T-cell (primary cell): ENCODE measurements around the gene MRAS. TPM values are rescaled to one million over a fixed set of nuclear protein-coding genes. Genes with fewer than 3 reads are reported as not detected.

Experiments
- ATAC-seq, 4 experiments: fragments of 200-7000 bp in 3 of 4; fragments of 150-1000 bp in 1 of 4; cut with Tn5 transposase; replicated peaks in 1 of 4; 1 replicate in 3 of 4; 2 replicates in 1 of 4; pipeline ENCODE4 v1.10.0; 2021; ENCODE audit warnings: moderate library complexity in 3 of 4, mild to moderate bottlenecking in 2 of 4, moderate number of reproducible peaks in 1 of 4
- CTCF ChIA-PET, 2 donors: fragments of 300-600 bp; sonication (Branson Sonifier 250); formaldehyde crosslinking; loops; one replicate each; lab custom pipeline; 2022; ENCODE audit warnings: antibody characterized with exemption in 2 of 2; lab: Charles Lee
- POLR2A ChIA-PET, 2 donors: fragments of 300-600 bp; sonication (Branson Sonifier 250); formaldehyde crosslinking; loops; one replicate each; lab custom pipeline; 2022; ENCODE audit warnings: antibody characterized with exemption in 2 of 2; lab: Charles Lee
- DNase-seq, 35 experiments: peaks; one replicate each; pipeline versions ENCODE4 v3.0.0 to v3.0.0-alpha.2; 2013 to 2023
- H3K27ac ChIP-seq: one replicate; pipeline ENCODE4 v1.5.1; 2013; ENCODE audit warnings: low read length
- H3K27me3 ChIP-seq, 2 experiments: replicated peaks in 1 of 2; 1 replicate in 1 of 2; 2 replicates in 1 of 2; pipeline versions ENCODE4 v1.6.1 to v1.7.0; 2013; ENCODE audit warnings: low read length in 1 of 2, mixed read lengths in 1 of 2; ENCODE audit not compliant: control insufficient read depth in 2 of 2, insufficient read depth in 2 of 2; ENCODE audit errors: extremely low read depth in 1 of 2
- H3K36me3 ChIP-seq, 2 donors: 1 replicate in 1 of 2; 2 replicates in 1 of 2; pipeline versions ENCODE4 v1.6.1 to v1.7.0; 2013; ENCODE audit warnings: low read length in 1 of 2; ENCODE audit not compliant: control insufficient read depth in 2 of 2, insufficient read depth in 1 of 2; ENCODE audit errors: extremely low read depth in 1 of 2
- H3K4me1 ChIP-seq, 2 experiments: 1 replicate in 1 of 2; 2 replicates in 1 of 2; pipeline versions ENCODE4 v1.6.1 to v1.7.0; 2013; ENCODE audit warnings: low read length in 2 of 2, mixed read lengths in 1 of 2; ENCODE audit not compliant: insufficient read depth in 2 of 2, control insufficient read depth in 1 of 2; ENCODE audit errors: extremely low read depth in 1 of 2
- H3K4me3 ChIP-seq, 2 donors: 1 replicate in 1 of 2; 2 replicates in 1 of 2; pipeline versions ENCODE4 v1.5.1 to v1.7.0; 2013; ENCODE audit warnings: mild to moderate bottlenecking in 2 of 2, low read length in 1 of 2, moderate library complexity in 1 of 2; ENCODE audit not compliant: control insufficient read depth in 1 of 2; ENCODE audit errors: extremely low read depth in 1 of 2
- H3K9me3 ChIP-seq: 2 replicates; pipeline ENCODE4 v1.7.0; 2013
- H3K27ac Mint-ChIP-seq, 2 donors: one replicate each; pipeline ENCODE4 v1.8.0; 2020 to 2021; ENCODE audit warnings: mild to moderate bottlenecking in 2 of 2, mixed read lengths in 2 of 2
- H3K27me3 Mint-ChIP-seq, 2 donors: one replicate each; pipeline ENCODE4 v1.8.0; 2021 to 2022; ENCODE audit warnings: mixed read lengths in 2 of 2
- H3K36me3 Mint-ChIP-seq: one replicate; pipeline ENCODE4 v1.8.0; 2021; ENCODE audit warnings: mixed read lengths
- H3K4me1 Mint-ChIP-seq, 3 donors: one replicate each; pipeline ENCODE4 v1.8.0; 2020 to 2022; ENCODE audit warnings: mixed read lengths in 3 of 3, mild to moderate bottlenecking in 1 of 3
- H3K4me3 Mint-ChIP-seq, 3 donors: one replicate each; pipeline ENCODE4 v1.8.0; 2020 to 2022; ENCODE audit warnings: mild to moderate bottlenecking in 3 of 3, mixed read lengths in 3 of 3, moderate library complexity in 3 of 3
- H3K9me3 Mint-ChIP-seq, 3 donors: one replicate each; pipeline ENCODE4 v1.8.0; 2020 to 2022; ENCODE audit warnings: mixed read lengths in 3 of 3
- WGBS: methylation state at CpG from one replicate; pipeline ENCODE4 v1.1.5; 2013; ENCODE audit warnings: missing lambda C conversion rate; ENCODE audit not compliant: insufficient coverage; 5-methylcytosine and 5-hydroxymethylcytosine counted together
- total RNA-seq, 35 experiments: library from RNA in 6 of 35; stranded (reverse) in 6 of 35; fragments of 120-200 nt in 1 of 35; gene quantifications; one replicate each; pipeline versions ENCODE4 v1.2.1 to v1.2.4 and lab custom pipeline; 2013 to 2026

MRAS gene
- total RNA-seq, 5 donors from 2014 or later (not counting 1 experiment from before 2014, with no cell fraction given), result 0.28 to 0.49 (median 0.42) TPM; not detected in 1

- H3K4me1 Mint-ChIP-seq, result peaks cover 10 to 13% (median 11%) of the 10 kb centered on the region in 3 donors
- no peaks in the 10 kb centered on the region for H3K36me3 Mint-ChIP-seq
- Histone ChIP-seq H3K27me3 (peaks cover 0 to 49% of the 10 kb centered on the region in 2 experiments), H3K27ac (no peak overlapping the region), H3K4me1 (peaks cover 0 to 8% of the 10 kb centered on the region in 2 experiments), H3K9me3 (no peaks in the 10 kb centered on the region), H3K4me3 (no peak overlapping the region), H3K36me3 (no peaks in the 10 kb centered on the region)
- peaks cover 0 to 3% (median 0%) of the 10 kb centered on the region in 3 donors for H3K9me3 Mint-ChIP-seq
- ATAC-seq (peak in 1 of 4 experiments; percentile 14), DNase-seq (no peak)
- H3K4me3 Mint-ChIP-seq, result peak overlapping the region; percentile 62 to 90 (median 67)
- 15% methylated on average over 42 of the region's 58 CpGs for WGBS
- peak overlapping the region in 1 of 2 donors; percentile 27 for H3K27ac Mint-ChIP-seq
- peaks cover 21 to 43% of the 10 kb centered on the region in 2 donors for H3K27me3 Mint-ChIP-seq
- ChIA-PET POLR2A (no interaction called here), CTCF (interaction anchor here in 1 of 2 donors (0.6 to 0.8 kb wide), 2 partner anchors 9 to 17 kb away, joined by 3 to 9 read pairs; no protein-coding TSS in a partner anchor)
Observed at GRCh38 chr3:138348754-138349739, 668 bp downstream of the MRAS start.

GRCh38 chr3:138349926-138350665 lies 1.7 kb downstream of the MRAS start:
- CTCF ChIA-PET, result interaction anchor here (0.6 to 0.8 kb wide), 3 partner anchors 8 to 18 kb away, joined by 3 to 10 read pairs (median 9); no protein-coding TSS in a partner anchor
- Histone ChIP-seq H3K4me1 (peaks cover 0 to 8% of the 10 kb centered on the region in 2 experiments), H3K9me3 (no peaks in the 10 kb centered on the region), H3K27me3 (peaks cover 0 to 43% of the 10 kb centered on the region in 2 experiments), H3K27ac (no peak overlapping the region), H3K4me3 (no peak overlapping the region), H3K36me3 (no peaks in the 10 kb centered on the region)
- WGBS, result 79% methylated on average over 8 of the region's 15 CpGs
- Mint-ChIP-seq H3K4me3 (no peak overlapping the region), H3K36me3 (no peaks in the 10 kb centered on the region), H3K27ac (no peak overlapping the region), H3K4me1 (peaks cover 10 to 13% (median 11%) of the 10 kb centered on the region in 3 donors), H3K9me3 (peaks cover 0 to 3% (median 0%) of the 10 kb centered on the region in 3 donors), H3K27me3 (peaks cover 21 to 41% of the 10 kb centered on the region in 2 donors)
- POLR2A ChIA-PET, result no interaction called here
- ATAC-seq, result no peak
- DNase-seq, result no peak

- H3K36me3 Mint-ChIP-seq, result no peaks in the 10 kb centered on the region
- H3K4me3 Mint-ChIP-seq, result no peak overlapping the region
- no peaks in the 10 kb centered on the region for H3K36me3 ChIP-seq
- H3K27ac ChIP-seq, result no peak overlapping the region
- ChIA-PET CTCF (interaction anchor here (0.5 to 0.9 kb wide), 4 partner anchors 10 to 663 kb away, joined by 3 to 6 read pairs (median 4); no protein-coding TSS in a partner anchor), POLR2A (no interaction called here)
- no peak overlapping the region for H3K27ac Mint-ChIP-seq
- peaks cover 0 to 3% (median 0%) of the 10 kb centered on the region in 3 donors for H3K9me3 Mint-ChIP-seq
- peaks cover 0 to 38% of the 10 kb centered on the region in 2 experiments for H3K27me3 ChIP-seq
- DNase-seq (no peak), ATAC-seq (no peak)
- peaks cover 19 to 33% of the 10 kb centered on the region in 2 donors for H3K27me3 Mint-ChIP-seq
- peaks cover 10 to 13% (median 11%) of the 10 kb centered on the region in 3 donors for H3K4me1 Mint-ChIP-seq
- H3K4me1 ChIP-seq, result peaks cover 0 to 8% of the 10 kb centered on the region in 2 experiments
- H3K9me3 ChIP-seq, result no peaks in the 10 kb centered on the region
- H3K4me3 ChIP-seq, result no peak overlapping the region
Observed at GRCh38 chr3:138351151-138351550, 2.8 kb downstream of the MRAS start.

- H3K27ac ChIP-seq, result no peak overlapping the region
- Mint-ChIP-seq H3K4me3 (no peak overlapping the region), H3K36me3 (no peaks in the 10 kb centered on the region), H3K27me3 (peaks cover 12 to 24% of the 10 kb centered on the region in 2 donors), H3K4me1 (peaks cover 10 to 11% (median 10%) of the 10 kb centered on the region in 3 donors), H3K9me3 (peaks cover 0 to 3% (median 0%) of the 10 kb centered on the region in 3 donors), H3K27ac (no peak overlapping the region)
- ChIA-PET POLR2A (no interaction called here), CTCF (interaction anchor here in 1 of 2 donors (0.5 kb wide), 1 partner anchor 11 kb away, joined by 6 read pairs; no protein-coding TSS in a partner anchor)
- ATAC-seq (no peak), DNase-seq (no peak)
- H3K4me1 ChIP-seq, result peaks cover 0 to 8% of the 10 kb centered on the region in 2 experiments
- no peaks in the 10 kb centered on the region for H3K36me3 ChIP-seq
- WGBS, result 93% methylated on average over 4 of the region's 5 CpGs
- H3K27me3 ChIP-seq, result peaks cover 0 to 33% of the 10 kb centered on the region in 2 experiments
- no peaks in the 10 kb centered on the region for H3K9me3 ChIP-seq
- no peak overlapping the region for H3K4me3 ChIP-seq
Observed at GRCh38 chr3:138351916-138352550, 3.7 kb downstream of the MRAS start.

- ChIA-PET CTCF (no interaction called here), POLR2A (no interaction called here)
- Mint-ChIP-seq H3K27me3 (peaks cover 3 to 8% of the 10 kb centered on the region in 2 donors), H3K36me3 (no peaks in the 10 kb centered on the region), H3K27ac (no peak overlapping the region), H3K4me1 (no peaks in the 10 kb centered on the region), H3K4me3 (no peak overlapping the region), H3K9me3 (no peaks in the 10 kb centered on the region)
- Histone ChIP-seq H3K27ac (no peak overlapping the region), H3K36me3 (no peaks in the 10 kb centered on the region), H3K4me3 (no peak overlapping the region), H3K27me3 (peaks cover 0 to 19% of the 10 kb centered on the region in 2 experiments), H3K4me1 (no peaks in the 10 kb centered on the region), H3K9me3 (no peaks in the 10 kb centered on the region)
- DNase-seq, result no peak
- ATAC-seq, result no peak
Observed at GRCh38 chr3:138354376-138354775, 6.0 kb downstream of the MRAS start.
